PC-9 (cell line): ENCODE results near the gene IQCK.

Experiments used
- CTCF ChIP-seq: fragments of 200-600 bp; sonication (generic); conservative IDR thresholded peaks from 2 replicates; pipeline ENCODE4 v1.6.1; 2017; ENCODE audit warnings: mixed run types, antibody characterized with exemption, mild to moderate bottlenecking, moderate library complexity
- EZH2 ChIP-seq: fragments of 200-600 bp; sonication (generic); IDR thresholded peaks from 2 replicates; pipeline ENCODE4 v1.8.0; 2017; ENCODE audit warnings: antibody characterized with exemption, low read depth

GRCh38 chr16:19854543-19854876 lies 136.4 kb downstream of the IQCK start:
- TF ChIP-seq CTCF (no peak), EZH2 (no peak)
